C4-2B (cell line): ENCODE results near the gene CPZ.

Source experiments
- H3K27ac ChIP-seq: fragments of 450-650 bp; 2 replicates; pipeline ENCODE4 v1.5.1; 2017
- ZFX ChIP-seq: fragments of 450-650 bp; IDR thresholded peaks from 2 replicates; pipeline ENCODE4 v1.6.1; 2017
- TF ChIP-seq, protein P1 (sequence below): fragments of 450-650 bp; conservative IDR thresholded peaks from 2 replicates; pipeline ENCODE4 v1.5.1; 2017; ENCODE audit warnings: mild to moderate bottlenecking

The CPZ gene

DNA sequence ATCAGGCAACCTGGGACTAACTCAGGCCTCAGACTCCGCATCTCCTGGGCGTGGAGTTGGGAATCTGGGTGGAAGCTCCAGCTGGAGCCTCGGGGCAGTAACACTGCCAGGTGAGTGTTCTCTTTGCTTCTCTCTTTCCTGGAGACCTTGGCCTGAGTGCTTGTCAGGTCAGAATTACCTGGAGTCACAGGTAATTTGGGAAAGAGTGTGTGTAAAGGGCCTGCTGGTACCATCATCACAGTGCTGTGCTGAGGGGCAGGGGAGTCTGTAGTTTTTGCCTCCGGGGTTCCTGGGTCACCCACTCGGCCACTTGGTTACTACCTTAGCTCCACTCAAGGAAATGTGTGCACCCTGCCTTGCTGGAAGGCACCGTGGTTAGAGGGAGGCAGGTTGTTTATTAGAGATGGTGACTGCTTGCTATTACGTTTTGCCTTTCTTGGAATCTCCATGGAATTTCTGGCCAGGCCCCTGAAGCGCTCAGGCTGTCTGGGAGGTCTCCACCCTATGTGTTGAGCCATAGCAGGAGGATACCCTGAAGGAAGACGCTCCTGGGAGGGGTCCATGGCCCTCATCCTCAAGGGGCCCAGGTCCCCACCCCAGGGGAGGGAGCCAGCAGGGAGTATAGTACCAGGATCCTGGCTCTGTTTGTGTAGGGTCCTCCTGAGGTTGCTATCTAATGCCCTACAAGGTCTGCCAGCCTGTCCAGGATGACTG is 9.5 kb upstream of the CPZ start:
- H3K27ac ChIP-seq = no peak overlapping the region

DNA sequence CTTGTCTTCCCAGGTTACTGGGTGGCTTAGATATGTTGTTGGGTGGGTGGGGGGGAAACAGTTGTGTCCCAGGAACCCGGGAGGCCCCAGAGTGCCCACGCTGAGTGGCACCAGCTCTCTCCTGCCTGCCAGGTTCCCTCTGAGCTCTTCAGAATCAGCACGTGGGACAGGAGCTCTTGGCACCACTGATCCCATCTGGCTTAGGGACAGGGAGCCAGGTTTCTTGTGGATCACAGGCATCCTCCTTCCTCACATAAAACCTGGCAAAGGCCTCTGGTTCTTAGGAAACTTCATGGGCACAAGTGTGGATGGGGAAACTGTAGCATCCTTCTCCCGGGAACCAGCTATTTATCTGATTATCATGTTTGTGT is 8.9 kb upstream of the CPZ start:
- no peak overlapping the region for H3K27ac ChIP-seq
- TF ChIP-seq ZFX = no peak
- TF ChIP-seq, protein P1, sequence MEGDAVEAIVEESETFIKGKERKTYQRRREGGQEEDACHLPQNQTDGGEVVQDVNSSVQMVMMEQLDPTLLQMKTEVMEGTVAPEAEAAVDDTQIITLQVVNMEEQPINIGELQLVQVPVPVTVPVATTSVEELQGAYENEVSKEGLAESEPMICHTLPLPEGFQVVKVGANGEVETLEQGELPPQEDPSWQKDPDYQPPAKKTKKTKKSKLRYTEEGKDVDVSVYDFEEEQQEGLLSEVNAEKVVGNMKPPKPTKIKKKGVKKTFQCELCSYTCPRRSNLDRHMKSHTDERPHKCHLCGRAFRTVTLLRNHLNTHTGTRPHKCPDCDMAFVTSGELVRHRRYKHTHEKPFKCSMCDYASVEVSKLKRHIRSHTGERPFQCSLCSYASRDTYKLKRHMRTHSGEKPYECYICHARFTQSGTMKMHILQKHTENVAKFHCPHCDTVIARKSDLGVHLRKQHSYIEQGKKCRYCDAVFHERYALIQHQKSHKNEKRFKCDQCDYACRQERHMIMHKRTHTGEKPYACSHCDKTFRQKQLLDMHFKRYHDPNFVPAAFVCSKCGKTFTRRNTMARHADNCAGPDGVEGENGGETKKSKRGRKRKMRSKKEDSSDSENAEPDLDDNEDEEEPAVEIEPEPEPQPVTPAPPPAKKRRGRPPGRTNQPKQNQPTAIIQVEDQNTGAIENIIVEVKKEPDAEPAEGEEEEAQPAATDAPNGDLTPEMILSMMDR = no peak

More for the DNA sequence above, 9.5 kb upstream of the CPZ start:
- TF ChIP-seq, protein P1 = no peak
- TF ChIP-seq ZFX = no peak

DNA sequence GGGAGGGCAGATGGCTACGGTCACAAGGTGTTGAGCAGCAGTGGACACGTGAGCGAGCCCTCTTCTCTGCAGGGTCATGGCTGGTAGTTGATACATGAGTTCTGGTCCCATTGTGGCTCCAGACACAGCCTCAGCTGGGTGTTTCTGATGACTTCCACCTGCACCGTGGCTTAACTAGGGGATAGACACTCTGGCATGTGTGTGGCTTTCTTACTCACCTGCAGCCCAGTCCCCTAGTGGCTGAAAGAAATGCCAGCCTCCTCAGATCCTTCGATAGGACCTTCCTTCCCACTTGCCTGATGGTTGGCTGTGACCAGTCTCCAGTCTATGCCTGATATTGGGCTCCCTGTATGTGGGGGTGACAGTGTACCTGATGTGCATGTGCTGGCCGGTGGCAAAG is 7.4 kb upstream of the CPZ start:
- no peak overlapping the region for H3K27ac ChIP-seq
- TF ChIP-seq, protein P1 = no peak; the same call in 1 of the 2 replicates
- TF ChIP-seq ZFX = no peak

DNA sequence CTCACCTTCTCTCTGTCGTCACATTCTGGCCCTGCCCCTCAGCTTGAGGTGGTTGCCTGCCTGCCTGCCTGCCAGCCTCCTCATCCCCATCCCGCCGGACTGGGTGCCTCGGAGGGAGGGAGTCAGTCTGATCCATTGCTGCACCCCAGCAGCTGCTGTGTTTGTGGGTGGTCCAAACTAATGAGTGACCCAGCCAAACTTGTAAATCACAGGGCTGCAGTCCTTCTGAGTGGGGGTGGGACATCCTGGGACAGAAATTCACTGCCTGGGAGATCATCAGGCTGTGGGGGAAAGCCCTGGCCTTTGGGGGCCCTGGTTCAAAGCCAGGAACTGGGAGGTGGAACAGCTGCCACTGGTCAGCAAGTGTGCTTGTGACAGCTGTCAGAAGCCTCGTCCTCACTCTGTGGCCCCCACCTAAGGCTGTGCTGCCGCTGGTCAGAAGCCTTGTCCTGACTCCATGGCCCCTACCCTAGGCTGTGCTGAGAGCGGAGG is 6.8 kb upstream of the CPZ start:
- TF ChIP-seq, protein P1 = no peak
- no peak overlapping the region for H3K27ac ChIP-seq

DNA sequence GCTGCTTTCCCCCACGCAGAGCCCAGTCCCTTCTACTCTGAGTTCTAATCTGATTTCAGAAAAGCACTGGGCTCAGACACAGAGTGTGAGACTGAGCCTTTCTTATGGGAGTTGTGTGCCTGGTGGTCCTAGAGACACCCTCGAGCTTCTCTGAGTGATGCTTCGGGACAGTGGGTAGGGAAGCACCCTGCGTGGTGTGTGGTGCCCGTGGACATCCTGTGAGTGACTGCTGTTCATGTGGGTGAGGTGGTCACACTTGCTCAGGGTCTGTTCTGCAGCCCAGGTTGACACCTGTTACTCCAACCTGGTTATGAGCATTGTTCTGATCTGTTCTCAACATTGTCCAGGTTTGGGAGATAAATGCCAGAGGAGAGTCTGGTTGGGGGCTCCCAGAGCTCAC is 6.3 kb upstream of the CPZ start:
- TF ChIP-seq ZFX = no peak
- TF ChIP-seq, protein P1 = no peak
- no peak overlapping the region for H3K27ac ChIP-seq

DNA sequence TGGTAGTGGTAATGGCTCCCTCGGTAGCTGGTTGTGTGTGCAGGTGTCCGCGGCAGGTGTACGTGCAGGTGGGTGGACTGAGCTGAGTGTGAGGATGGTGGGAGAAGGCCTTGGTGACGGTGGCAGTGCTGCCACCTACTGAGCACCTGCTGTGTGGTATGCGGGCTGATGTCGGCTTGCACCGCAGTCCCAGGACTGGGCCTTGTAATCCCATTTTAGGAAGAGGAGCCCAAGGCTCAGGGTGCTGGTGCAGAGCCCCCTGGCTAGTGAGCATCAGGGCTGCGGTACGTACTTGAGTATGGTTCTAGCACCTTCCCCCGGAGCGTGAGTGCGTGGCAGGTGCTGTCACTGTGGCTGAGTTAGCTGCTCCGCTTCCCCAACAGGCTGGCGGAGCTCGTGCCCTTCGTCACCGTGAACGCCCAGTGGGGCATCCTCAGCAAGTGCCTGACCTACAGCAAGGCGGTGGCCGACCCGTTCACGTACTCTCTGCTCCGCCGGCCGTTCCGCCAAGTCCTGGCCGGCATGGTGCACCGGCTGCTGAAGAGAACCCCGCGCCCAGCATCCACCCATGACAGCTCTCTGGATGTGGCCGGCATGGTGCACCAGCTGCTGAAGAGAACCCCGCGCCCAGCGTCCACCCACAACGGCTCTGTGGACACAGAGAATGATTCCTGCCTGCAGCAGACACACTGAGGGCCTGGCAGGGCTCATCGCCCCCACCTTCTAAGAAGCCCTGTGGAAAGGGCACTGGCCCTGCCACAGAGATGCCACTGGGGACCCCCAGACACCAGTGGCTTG is 5.7 kb upstream of the CPZ start:
- H3K27ac ChIP-seq = no peak overlapping the region
- no peak for TF ChIP-seq ZFX
- TF ChIP-seq, protein P1 = peak; percentile 40
